Measurements from ENCODE around the gene TNK1. TPM values are rescaled to one million over a fixed set of nuclear protein-coding genes. Genes with fewer than 3 reads are reported as not detected.

The TNK1 gene
- total and polyA plus RNA-seq, 9 of the 15 experiments (the other 6 are each of a cell fraction or from before 2014, with no cell fraction given) = 0.28 to 5.2 (median 2.1) TPM

DNA sequence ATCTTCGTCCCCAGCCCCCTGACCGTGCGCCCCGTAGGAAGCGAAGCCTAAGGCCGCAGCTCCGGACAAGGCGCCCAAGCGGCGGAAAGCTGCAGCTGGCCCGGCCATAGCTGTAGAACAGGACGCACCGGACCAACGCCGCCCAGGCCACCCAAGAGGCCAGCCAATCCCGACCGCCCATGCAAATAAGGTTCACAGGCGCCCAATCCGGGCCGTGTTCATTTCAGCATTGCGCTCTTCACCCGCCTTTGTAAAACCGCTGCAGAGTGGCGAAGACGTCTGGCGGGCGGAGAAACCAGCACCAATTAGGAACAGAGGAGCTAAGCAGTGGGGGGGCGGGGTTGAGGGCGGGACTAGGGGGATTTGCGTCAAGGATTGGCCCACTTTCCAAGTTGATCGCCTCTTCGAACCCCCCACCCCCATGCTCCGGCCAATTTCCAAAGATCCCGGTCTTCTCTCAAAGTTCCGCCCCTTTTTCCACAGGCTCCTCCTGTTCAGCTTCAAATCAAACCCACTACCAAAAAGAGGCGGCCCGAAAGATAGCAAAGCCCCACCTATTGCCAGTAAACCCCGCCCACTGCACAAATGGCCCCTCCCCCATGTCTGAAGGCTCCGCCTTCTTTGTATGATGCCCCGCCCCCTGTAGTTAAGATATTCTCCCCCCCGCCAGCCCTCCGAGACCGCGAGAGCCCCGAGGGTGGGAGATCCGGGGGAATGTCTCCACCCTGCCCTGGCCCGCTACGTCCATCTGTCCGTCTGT, 23.3 kb downstream of the TNK1 start, which contains the start of gene TMEM256 (continued):
- TF ChIP-seq NELFE (IDR thresholded peaks at IDR 0.05; ENCODE audit: insufficient read depth, insufficient read length) = no peak
- TF ChIP-seq, protein P1, sequence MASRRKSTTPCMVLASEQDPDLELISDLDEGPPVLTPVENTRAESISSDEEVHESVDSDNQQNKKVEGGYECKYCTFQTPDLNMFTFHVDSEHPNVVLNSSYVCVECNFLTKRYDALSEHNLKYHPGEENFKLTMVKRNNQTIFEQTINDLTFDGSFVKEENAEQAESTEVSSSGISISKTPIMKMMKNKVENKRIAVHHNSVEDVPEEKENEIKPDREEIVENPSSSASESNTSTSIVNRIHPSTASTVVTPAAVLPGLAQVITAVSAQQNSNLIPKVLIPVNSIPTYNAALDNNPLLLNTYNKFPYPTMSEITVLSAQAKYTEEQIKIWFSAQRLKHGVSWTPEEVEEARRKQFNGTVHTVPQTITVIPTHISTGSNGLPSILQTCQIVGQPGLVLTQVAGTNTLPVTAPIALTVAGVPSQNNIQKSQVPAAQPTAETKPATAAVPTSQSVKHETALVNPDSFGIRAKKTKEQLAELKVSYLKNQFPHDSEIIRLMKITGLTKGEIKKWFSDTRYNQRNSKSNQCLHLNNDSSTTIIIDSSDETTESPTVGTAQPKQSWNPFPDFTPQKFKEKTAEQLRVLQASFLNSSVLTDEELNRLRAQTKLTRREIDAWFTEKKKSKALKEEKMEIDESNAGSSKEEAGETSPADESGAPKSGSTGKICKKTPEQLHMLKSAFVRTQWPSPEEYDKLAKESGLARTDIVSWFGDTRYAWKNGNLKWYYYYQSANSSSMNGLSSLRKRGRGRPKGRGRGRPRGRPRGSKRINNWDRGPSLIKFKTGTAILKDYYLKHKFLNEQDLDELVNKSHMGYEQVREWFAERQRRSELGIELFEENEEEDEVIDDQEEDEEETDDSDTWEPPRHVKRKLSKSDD (conservative IDR thresholded peaks at IDR 0.05; ENCODE audit: low read length) = no peak
- TF ChIP-seq ZNF436 (CRISPR knock-in tag; IDR thresholded peaks at IDR 0.05) = no peak
- no peak for TF ChIP-seq E2F3 (CRISPR knock-in tag; IDR thresholded peaks at IDR 0.05)
- TF ChIP-seq, protein P2, sequence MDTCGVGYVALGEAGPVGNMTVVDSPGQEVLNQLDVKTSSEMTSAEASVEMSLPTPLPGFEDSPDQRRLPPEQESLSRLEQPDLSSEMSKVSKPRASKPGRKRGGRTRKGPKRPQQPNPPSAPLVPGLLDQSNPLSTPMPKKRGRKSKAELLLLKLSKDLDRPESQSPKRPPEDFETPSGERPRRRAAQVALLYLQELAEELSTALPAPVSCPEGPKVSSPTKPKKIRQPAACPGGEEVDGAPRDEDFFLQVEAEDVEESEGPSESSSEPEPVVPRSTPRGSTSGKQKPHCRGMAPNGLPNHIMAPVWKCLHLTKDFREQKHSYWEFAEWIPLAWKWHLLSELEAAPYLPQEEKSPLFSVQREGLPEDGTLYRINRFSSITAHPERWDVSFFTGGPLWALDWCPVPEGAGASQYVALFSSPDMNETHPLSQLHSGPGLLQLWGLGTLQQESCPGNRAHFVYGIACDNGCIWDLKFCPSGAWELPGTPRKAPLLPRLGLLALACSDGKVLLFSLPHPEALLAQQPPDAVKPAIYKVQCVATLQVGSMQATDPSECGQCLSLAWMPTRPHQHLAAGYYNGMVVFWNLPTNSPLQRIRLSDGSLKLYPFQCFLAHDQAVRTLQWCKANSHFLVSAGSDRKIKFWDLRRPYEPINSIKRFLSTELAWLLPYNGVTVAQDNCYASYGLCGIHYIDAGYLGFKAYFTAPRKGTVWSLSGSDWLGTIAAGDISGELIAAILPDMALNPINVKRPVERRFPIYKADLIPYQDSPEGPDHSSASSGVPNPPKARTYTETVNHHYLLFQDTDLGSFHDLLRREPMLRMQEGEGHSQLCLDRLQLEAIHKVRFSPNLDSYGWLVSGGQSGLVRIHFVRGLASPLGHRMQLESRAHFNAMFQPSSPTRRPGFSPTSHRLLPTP (IDR thresholded peaks at IDR 0.05; ENCODE audit: borderline replicate concordance, extremely low read depth, insufficient read length) = no peak
- TF ChIP-seq POU5F1 (IDR thresholded peaks at IDR 0.05; ENCODE audit: borderline replicate concordance, low read depth, low read length, partially characterized antibody) = no peak
- no peak for TF ChIP-seq SRSF9 (IDR thresholded peaks at IDR 0.05; ENCODE audit: borderline replicate concordance, low read depth, low read length)
- TF ChIP-seq, protein P3, sequence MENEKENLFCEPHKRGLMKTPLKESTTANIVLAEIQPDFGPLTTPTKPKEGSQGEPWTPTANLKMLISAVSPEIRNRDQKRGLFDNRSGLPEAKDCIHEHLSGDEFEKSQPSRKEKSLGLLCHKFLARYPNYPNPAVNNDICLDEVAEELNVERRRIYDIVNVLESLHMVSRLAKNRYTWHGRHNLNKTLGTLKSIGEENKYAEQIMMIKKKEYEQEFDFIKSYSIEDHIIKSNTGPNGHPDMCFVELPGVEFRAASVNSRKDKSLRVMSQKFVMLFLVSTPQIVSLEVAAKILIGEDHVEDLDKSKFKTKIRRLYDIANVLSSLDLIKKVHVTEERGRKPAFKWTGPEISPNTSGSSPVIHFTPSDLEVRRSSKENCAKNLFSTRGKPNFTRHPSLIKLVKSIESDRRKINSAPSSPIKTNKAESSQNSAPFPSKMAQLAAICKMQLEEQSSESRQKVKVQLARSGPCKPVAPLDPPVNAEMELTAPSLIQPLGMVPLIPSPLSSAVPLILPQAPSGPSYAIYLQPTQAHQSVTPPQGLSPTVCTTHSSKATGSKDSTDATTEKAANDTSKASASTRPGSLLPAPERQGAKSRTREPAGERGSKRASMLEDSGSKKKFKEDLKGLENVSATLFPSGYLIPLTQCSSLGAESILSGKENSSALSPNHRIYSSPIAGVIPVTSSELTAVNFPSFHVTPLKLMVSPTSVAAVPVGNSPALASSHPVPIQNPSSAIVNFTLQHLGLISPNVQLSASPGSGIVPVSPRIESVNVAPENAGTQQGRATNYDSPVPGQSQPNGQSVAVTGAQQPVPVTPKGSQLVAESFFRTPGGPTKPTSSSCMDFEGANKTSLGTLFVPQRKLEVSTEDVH (IDR thresholded peaks at IDR 0.05; ENCODE audit: low read depth, partially characterized antibody) = no peak
- no peak for TF ChIP-seq NFE2L1 (tag; IDR thresholded peaks at IDR 0.05; ENCODE audit: borderline replicate concordance, low read depth)
- TF ChIP-seq POLR3A (IDR thresholded peaks at IDR 0.05; ENCODE audit: borderline replicate concordance, extremely low read depth, insufficient read depth, insufficient read length) = no peak
- no peak for TF ChIP-seq TAF7 (tag; IDR thresholded peaks at IDR 0.05)
- no peak for TF ChIP-seq ZNF232 (CRISPR knock-in tag; IDR thresholded peaks at IDR 0.05)
- TF ChIP-seq LARP7 (IDR thresholded peaks at IDR 0.05) = no peak
- TF ChIP-seq MIER1 (IDR thresholded peaks at IDR 0.05; ENCODE audit: low read depth) = no peak
- TF ChIP-seq TCF7 (IDR thresholded peaks at IDR 0.05; ENCODE audit: borderline replicate concordance) = no peak
- TF ChIP-seq KDM2B (CRISPR knock-in tag; IDR thresholded peaks at IDR 0.05) = no peak
- TF ChIP-seq ZFPM2 (CRISPR knock-in tag; IDR thresholded peaks at IDR 0.05) = no peak
- no peak for TF ChIP-seq POLR3G (IDR thresholded peaks at IDR 0.05; ENCODE audit: extremely low read depth, insufficient read length, insufficient replicate concordance)
- TF ChIP-seq HNRNPH1 (optimal IDR thresholded peaks at IDR 0.05; ENCODE audit: low read depth, low read length) = no peak
- TF ChIP-seq ZNF263 (CRISPR knock-in tag; IDR thresholded peaks at IDR 0.05; ENCODE audit: borderline replicate concordance) = no peak
